ENCODE results near the gene UFD1.
"Not testable (repeated sequence)": the region's sequence is repeated elsewhere in the genome, so short reads cannot be mapped to it uniquely, and the experiment has no call there.

Gene UFD1

GRCh38 chr22:19446603-19447329 lies 32.2 kb downstream of the UFD1 start:
- DNase-seq, result no peak

GRCh38 chr22:19445279-19445982 lies 33.6 kb downstream of the UFD1 start:
- DNase-seq, result not testable (repeated sequence)

DNA sequence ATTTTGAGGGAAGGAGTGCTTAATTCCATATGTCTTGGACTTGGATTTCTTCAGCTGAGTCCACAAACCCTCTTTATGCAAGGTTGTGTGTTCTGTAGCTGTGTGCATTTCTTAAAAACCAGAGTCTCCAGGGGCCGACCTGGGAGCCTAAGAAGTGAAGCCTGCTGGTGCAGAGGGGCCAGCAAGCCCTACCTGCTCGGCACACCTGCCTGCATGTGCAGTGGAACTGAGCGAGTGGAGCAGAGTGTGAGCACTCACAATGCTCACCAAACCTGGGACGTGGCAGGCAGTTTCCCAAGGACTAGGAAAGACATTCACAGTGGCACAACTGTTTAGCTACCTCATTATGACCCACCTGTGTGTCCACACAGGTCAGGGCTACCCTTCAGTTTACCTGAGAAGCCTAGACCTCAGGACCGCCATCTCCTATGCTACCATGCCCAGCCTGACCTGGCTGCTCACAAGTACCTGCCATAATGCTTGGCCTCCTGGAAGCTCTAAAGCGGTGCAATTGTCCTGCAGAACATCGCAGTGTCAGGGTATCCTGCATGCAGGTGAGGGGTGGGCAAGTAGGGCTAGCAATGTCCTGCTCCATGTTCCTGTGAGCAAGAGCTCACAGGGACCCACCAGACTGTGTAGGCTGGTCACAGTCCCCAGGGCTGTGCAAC lies 35.3 kb downstream of the UFD1 start:
- no peak for DNase-seq

DNA sequence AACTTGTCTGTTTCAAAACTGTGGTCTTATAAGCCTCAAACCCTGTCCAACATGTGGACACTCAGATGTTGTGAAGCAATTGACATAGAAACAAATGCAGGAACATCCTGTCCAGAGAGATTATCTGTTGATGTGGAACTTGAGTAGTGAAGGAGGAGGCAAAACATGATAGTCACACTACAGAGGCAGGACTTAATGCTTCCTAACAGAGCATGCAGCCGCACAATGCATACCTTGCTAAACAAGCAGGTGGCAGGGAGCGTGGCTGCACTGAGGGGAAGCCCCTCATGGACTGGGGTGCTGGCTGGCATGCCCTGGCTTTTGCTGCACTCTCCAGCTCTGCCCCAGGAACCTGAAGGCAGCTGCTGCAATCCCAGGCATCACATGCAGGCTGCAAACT lies 36.8 kb downstream of the UFD1 start:
- DNase-seq, result no peak

DNA sequence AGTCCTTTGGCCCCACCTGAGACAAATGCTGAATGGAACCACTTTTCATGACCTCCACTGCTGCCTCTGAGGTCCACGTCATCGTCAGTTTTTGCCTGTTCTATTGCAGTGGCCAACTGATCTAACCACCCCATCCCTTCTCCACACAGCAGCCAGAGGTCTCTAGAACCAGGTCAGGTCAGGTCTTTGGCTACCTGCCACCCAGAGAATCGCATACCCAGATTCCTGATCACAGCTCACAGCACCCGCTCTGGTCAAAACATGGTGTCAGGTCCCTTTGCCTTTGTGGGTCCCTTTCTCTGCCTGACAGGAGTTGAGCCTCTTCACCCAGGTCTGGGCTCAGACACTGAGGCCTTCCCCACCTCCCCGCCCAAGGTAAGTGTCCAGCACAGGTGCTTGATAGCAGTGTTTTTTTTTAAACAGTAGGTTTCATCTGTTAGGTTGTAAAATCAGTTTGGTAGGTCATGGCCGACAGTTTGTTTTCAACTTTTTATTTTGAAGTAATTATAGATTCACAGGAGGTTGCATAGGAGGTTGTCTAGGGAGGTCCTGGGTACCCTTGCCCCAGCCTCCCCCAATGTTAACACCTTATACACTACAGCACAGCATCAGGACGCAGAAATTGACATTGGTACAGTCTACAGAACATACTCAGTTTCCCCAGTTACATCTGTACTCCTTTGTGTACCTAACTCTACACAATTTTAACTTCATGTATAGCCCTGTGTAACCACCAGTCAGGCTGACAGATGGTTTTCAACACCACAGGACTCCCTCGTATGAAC lies 38.4 kb downstream of the UFD1 start:
- no peak for DNase-seq

GRCh38 chr22:19438298-19438697 lies 40.7 kb downstream of the UFD1 start:
- no peak for DNase-seq

DNA sequence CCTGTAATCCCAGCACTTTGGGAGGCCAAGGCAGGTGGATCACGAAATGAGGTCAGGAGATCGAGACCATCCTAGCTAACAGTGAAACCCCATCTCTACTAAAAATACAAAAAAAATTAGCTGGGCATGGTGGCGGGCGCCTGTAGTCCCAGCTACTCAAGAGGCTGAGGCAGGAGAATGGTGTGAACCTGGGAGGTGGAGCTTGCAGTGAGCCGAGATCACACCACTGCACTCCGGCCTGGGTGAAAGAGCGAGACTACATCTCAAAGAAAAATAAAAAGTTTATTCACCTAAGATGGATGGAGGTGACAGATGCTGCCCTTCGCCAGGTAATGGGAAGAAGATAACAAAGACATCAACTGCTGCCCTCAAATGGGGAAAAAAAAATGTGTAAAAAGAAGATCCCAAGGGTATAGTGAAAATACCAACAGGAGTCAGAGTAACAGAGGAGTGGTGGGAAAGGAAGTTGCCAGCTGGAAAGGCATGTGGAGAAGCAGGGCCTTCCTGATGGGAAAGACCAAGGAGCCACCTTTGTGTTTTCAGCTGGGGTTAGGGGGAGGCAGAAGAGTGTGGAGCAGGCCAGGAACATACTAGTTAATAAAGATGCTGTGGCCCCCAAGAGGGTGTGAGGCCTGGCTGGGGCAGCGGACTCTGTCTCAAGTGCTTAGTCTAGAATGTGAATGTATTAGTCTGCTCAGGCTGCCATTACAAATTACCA lies 42.4 kb downstream of the UFD1 start:
- DNase-seq, result not testable (repeated sequence)

GRCh38 chr22:19434829-19435580 lies 44.0 kb downstream of the UFD1 start:
- DNase-seq, result no peak

DNA sequence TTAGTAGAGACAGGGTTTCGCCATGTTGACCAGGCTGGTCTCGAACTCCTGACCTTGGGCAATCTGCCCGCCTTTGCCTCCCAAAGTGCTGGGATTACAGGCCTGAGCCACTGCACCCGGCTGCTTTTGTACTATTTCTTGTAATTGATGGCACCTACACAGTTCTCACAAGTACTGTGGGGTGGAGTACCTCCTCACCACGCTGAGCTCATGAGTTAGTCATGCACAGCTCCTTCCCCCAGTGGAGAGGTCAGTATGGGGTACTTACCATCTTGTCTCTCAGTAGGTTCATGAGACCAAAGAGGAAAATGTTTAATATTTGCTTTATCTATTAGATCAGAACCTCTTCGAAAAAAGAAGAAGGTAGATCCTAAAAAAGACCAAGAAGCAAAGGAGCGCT lies 44.6 kb downstream of the UFD1 start:
- DNase-seq, result no peak

DNA sequence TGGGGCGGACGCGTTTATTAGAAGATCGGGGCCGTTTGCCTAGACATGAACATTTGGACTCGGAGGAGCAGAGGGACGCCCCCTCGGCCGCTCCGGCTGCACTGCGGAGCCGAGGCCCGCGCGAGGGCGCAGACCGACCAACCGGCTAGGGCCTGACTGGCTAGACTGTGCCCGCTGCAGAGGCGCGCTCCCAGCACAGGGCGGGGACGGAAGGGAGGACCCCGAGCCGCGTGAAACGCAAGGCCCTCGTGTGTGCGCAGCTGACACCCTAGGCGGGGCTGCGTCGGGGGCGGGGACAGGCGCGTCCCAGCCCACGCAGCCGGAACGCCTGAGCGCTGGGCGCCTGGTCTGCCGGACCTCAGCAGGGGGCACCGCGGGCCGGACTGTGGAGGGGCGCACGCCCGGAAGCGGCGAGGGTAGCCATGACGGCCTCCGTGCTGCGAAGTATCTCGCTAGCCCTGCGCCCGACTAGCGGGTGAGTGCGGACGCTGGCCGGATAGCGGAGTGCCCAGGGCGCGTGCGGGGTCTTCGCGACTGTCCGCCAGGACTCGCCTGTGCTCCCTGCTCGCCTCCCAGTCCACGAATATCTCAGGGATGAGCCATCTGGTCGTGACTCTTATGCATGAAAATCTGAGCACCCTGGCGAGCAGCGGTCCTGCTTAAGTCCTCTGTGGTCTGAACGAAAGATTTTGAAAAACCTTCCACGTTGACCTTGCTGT lies 46.7 kb downstream of the UFD1 start, which contains the start of gene MRPL40:
TSS of gene MRPL40 (plus strand) at position 413 of the 719 bp plus-strand sequence. CDS start at position 423, 10 bp downstream.
- DNase-seq, result peak; percentile 70 to 82 (median 73)

GRCh38 chr22:19431649-19432132 lies 47.3 kb downstream of the UFD1 start, which contains the start of gene HIRA:
TSS of gene HIRA (minus strand) at chr22:19431733. CDS start at chr22:19431476, 257 bp downstream.
- DNase-seq, result peak; percentile 74 to 82 (median 80)

GRCh38 chr22:19430890-19431541 lies 48.0 kb downstream of the UFD1 start:
- DNase-seq, result no peak

- peak in 2 of 4 experiments; percentile 12 to 16 for DNase-seq
These were observed 48.8 kb downstream of the UFD1 start for GRCh38 chr22:19429950-19430889.

DNA sequence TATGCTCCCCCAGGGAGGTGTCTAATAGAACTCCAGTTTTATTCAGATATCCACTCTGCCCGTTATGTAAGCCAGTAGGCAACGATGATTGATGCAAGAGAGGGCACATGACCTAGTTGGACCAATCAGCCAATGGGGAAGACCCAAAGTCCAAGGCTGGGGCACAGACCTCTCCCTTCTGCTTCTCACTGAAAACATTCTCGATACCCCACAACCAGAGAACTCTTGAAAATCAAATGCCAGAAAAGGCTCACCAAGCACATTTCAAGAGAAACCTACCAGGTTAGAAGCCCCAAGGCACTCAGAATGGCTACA lies 54.9 kb downstream of the UFD1 start:
- DNase-seq, result no peak

- DNase-seq, result no peak
These were observed 56.3 kb downstream of the UFD1 start for GRCh38 chr22:19422440-19423301.

- DNase-seq, result no peak
These were observed 58.7 kb downstream of the UFD1 start for GRCh38 chr22:19420321-19420720.

- no peak for DNase-seq
These were observed 59.4 kb downstream of the UFD1 start for GRCh38 chr22:19419464-19420178.
